Uterus (tissue), 4 donors: ENCODE data around the gene POU3F3. TPM values are rescaled to one million over a fixed set of nuclear protein-coding genes. Genes with fewer than 3 reads are reported as not detected.

Experiments used
- DNase-seq, 2 donors: peaks; one replicate each; pipeline ENCODE4 v3.0.0-alpha.2; 2019 to 2020
- H3K27ac ChIP-seq, 2 donors: fragments of 200-600 bp; sonication (generic); 1 replicate in 1 of 2; 2 replicates in 1 of 2; pipeline ENCODE4 v1.5.1; 2016 to 2018
- H3K27me3 ChIP-seq, 2 donors: fragments of 200-600 bp; sonication (generic); one replicate each; pipeline ENCODE4 v1.5.1; 2018 to 2019; ENCODE audit warnings: control low read depth in 1 of 2
- H3K36me3 ChIP-seq, 2 donors: fragments of 200-600 bp; sonication (generic); one replicate each; pipeline ENCODE4 v1.5.1; 2019; ENCODE audit warnings: control low read depth in 1 of 2
- H3K4me1 ChIP-seq, 2 donors: fragments of 200-600 bp; sonication (generic); one replicate each; pipeline ENCODE4 v1.5.1; 2018 to 2019; ENCODE audit warnings: control low read depth in 1 of 2
- H3K4me3 ChIP-seq, 2 donors: fragments of 200-600 bp; sonication (generic); 1 replicate in 1 of 2; 2 replicates in 1 of 2; pipeline ENCODE4 v1.5.1; 2018 to 2019; ENCODE audit warnings: mild to moderate bottlenecking in 1 of 2
- H3K9me3 ChIP-seq, 2 donors: fragments of 200-600 bp; sonication (generic); one replicate each; pipeline ENCODE4 v1.5.1; 2019; ENCODE audit warnings: control low read depth in 1 of 2
- POLR2A ChIP-seq, 2 donors: fragments of 450-650 bp; IDR thresholded peaks; one replicate each; pipeline ENCODE4 v1.6.1; 2016; ENCODE audit warnings: antibody characterized with exemption in 2 of 2, mild to moderate bottlenecking in 1 of 2, moderate library complexity in 1 of 2
- intact Hi-C: fragments of 100-400 bp; cut with DNase I; formaldehyde crosslinking; loops from one replicate; pipeline ENCODE4 v1.15.1; 2023; ENCODE audit warnings: low total_unique reads
- total RNA-seq, 4 donors: library from RNA; depleted of rRNA in 3 of 4; stranded (reverse); fragments of >200 nt in 3 of 4; gene quantifications; one replicate each; pipeline versions ENCODE4 v1.1.0 to v1.2.4, GENCODE V29; 2014 to 2023
- TF ChIP-seq, protein P1 (sequence below), 4 experiments: fragments of 200-600 bp in 2 of 4; fragments of 450-650 bp in 2 of 4; sonication (generic) in 2 of 4; IDR thresholded peaks; one replicate each; pipeline ENCODE4 v1.5.1; 2016 to 2019; ENCODE audit warnings: antibody characterized with exemption in 4 of 4, mild to moderate bottlenecking in 2 of 4, moderate library complexity in 1 of 4
- donor health status: DM: yes; HTN: yes; CAD: no.

Gene POU3F3
- total RNA-seq, 4 donors from 2014 or later = 0.18 TPM; not detected in 3

GRCh38 chr2:104820126-104820525, 33.8 kb upstream of the POU3F3 start:
- no peaks in the 10 kb centered on the region for H3K4me1 ChIP-seq
- H3K27me3 ChIP-seq = no peaks in the 10 kb centered on the region
- H3K4me3 ChIP-seq = no peak overlapping the region
- TF ChIP-seq POLR2A (IDR thresholded peaks at IDR 0.05) = no peak
- TF ChIP-seq, protein P1, sequence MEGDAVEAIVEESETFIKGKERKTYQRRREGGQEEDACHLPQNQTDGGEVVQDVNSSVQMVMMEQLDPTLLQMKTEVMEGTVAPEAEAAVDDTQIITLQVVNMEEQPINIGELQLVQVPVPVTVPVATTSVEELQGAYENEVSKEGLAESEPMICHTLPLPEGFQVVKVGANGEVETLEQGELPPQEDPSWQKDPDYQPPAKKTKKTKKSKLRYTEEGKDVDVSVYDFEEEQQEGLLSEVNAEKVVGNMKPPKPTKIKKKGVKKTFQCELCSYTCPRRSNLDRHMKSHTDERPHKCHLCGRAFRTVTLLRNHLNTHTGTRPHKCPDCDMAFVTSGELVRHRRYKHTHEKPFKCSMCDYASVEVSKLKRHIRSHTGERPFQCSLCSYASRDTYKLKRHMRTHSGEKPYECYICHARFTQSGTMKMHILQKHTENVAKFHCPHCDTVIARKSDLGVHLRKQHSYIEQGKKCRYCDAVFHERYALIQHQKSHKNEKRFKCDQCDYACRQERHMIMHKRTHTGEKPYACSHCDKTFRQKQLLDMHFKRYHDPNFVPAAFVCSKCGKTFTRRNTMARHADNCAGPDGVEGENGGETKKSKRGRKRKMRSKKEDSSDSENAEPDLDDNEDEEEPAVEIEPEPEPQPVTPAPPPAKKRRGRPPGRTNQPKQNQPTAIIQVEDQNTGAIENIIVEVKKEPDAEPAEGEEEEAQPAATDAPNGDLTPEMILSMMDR (IDR thresholded peaks at IDR 0.05) = no peak
- no peaks in the 10 kb centered on the region for H3K36me3 ChIP-seq
- no peak overlapping the region for H3K27ac ChIP-seq
- intact Hi-C loops = no loop called here
- no peak for DNase-seq
- no peaks in the 10 kb centered on the region for H3K9me3 ChIP-seq

DNA sequence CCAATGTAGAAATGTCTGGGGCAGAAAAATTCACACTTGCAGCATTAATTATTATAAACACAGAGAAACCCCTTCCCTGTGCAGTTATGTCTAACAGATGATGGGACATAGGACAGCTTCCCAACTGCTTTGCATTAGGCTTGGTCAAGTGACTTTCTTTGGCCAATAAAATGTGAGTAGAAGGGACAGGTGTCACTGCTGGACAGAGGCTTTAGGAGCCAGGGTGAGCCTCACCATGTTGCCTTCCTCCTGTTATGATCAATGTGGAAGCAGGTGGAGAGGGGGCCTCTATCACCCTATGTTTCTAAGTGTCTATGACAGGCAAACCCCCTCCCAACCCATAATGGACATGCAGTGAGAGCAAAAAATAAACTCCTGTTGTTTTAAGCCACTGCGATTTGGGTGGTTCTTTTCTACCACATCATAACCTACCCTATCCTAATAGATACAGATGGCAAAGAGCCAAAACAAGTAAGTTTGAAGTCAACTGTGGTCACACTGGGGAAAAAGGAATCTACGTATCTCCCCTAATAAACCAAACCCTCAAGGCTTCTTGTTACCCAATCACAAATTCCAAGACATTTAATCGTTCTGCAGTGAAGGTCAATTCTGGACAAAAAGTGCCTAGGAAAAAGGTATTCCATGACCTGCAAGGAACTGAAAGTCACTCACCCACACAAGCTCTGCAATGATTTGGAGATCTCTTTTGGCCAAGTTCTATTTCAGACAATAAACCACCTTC, 28.6 kb upstream of the POU3F3 start:
- no peak for TF ChIP-seq POLR2A (IDR thresholded peaks at IDR 0.05)
- TF ChIP-seq, protein P1 (IDR thresholded peaks at IDR 0.05) = no peak
- no peak overlapping the region for H3K27ac ChIP-seq
- H3K4me3 ChIP-seq = no peak overlapping the region
- no peaks in the 10 kb centered on the region for H3K27me3 ChIP-seq
- DNase-seq = no peak
- H3K36me3 ChIP-seq = no peaks in the 10 kb centered on the region
- H3K9me3 ChIP-seq = no peaks in the 10 kb centered on the region
- H3K4me1 ChIP-seq = no peaks in the 10 kb centered on the region
- intact Hi-C loops = no loop called here

GRCh38 chr2:104826016-104826415, 27.9 kb upstream of the POU3F3 start:
- DNase-seq = no peak
- Histone ChIP-seq H3K27me3 (no peaks in the 10 kb centered on the region), H3K4me1 (no peaks in the 10 kb centered on the region), H3K27ac (no peak overlapping the region), H3K4me3 (no peak overlapping the region), H3K36me3 (no peaks in the 10 kb centered on the region), H3K9me3 (no peaks in the 10 kb centered on the region)
- no peak for TF ChIP-seq POLR2A (IDR thresholded peaks at IDR 0.05)
- TF ChIP-seq, protein P1 (IDR thresholded peaks at IDR 0.05) = no peak
- intact Hi-C loops = no loop called here

- Histone ChIP-seq H3K27me3 (no peaks in the 10 kb centered on the region), H3K36me3 (no peaks in the 10 kb centered on the region), H3K27ac (no peak overlapping the region), H3K4me3 (no peak overlapping the region), H3K9me3 (no peaks in the 10 kb centered on the region), H3K4me1 (no peaks in the 10 kb centered on the region)
- no peak for TF ChIP-seq POLR2A (IDR thresholded peaks at IDR 0.05)
- TF ChIP-seq, protein P1 (IDR thresholded peaks at IDR 0.05) = no peak
- intact Hi-C loops = no loop called here
- no peak for DNase-seq
Observed at GRCh38 chr2:104831742-104832141, 22.2 kb upstream of the POU3F3 start.

- no peaks in the 10 kb centered on the region for H3K36me3 ChIP-seq
- no peaks in the 10 kb centered on the region for H3K9me3 ChIP-seq
- intact Hi-C loops = no loop called here
- peaks cover 0 to 2% of the 10 kb centered on the region in 2 donors for H3K27me3 ChIP-seq
- H3K27ac ChIP-seq = no peak overlapping the region
- TF ChIP-seq, protein P1 (IDR thresholded peaks at IDR 0.05) = no peak
- no peak for TF ChIP-seq POLR2A (IDR thresholded peaks at IDR 0.05)
- DNase-seq = no peak
- no peak overlapping the region for H3K4me3 ChIP-seq
- no peaks in the 10 kb centered on the region for H3K4me1 ChIP-seq
Observed at GRCh38 chr2:104834431-104835153, 19.3 kb upstream of the POU3F3 start.
